Thyroid gland (tissue), 4 donors: ENCODE results near the gene CD36.

Experiments used
- POLR2A ChIP-seq, 2 donors: fragments of 450-650 bp; IDR thresholded peaks; one replicate each; pipeline ENCODE4 v1.6.1; 2017; ENCODE audit warnings: antibody characterized with exemption in 2 of 2, mild to moderate bottlenecking in 2 of 2, moderate library complexity in 1 of 2
- TF ChIP-seq, protein P1 (sequence below), 6 experiments: fragments of 200-600 bp in 3 of 6; fragments of 450-650 bp in 3 of 6; sonication (generic) in 3 of 6; IDR thresholded peaks; one replicate each; pipeline ENCODE4 v1.5.1; 2016 to 2019; ENCODE audit warnings: antibody characterized with exemption in 6 of 6, mild to moderate bottlenecking in 2 of 6, inconsistent platforms in 1 of 6, moderate library complexity in 1 of 6

DNA sequence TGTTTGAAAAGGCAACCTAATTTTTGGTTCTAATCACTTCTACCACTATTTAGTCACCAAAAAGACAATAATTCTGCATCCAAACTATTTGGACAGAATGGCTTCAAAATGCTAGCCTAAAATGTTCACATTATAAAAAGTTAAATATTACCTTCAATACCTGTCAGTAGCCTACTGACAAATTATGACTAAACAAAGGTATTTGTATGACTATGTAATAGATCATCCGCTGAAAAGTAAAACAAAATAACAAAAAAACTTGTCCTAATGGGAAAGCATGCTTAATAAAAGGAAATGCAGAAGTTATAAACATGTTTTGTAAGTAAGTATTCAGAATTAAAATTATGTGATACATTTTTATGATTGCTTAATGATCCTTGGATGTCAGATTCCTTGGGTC, 36.6 kb downstream of the CD36 start:
- TF ChIP-seq, protein P1, sequence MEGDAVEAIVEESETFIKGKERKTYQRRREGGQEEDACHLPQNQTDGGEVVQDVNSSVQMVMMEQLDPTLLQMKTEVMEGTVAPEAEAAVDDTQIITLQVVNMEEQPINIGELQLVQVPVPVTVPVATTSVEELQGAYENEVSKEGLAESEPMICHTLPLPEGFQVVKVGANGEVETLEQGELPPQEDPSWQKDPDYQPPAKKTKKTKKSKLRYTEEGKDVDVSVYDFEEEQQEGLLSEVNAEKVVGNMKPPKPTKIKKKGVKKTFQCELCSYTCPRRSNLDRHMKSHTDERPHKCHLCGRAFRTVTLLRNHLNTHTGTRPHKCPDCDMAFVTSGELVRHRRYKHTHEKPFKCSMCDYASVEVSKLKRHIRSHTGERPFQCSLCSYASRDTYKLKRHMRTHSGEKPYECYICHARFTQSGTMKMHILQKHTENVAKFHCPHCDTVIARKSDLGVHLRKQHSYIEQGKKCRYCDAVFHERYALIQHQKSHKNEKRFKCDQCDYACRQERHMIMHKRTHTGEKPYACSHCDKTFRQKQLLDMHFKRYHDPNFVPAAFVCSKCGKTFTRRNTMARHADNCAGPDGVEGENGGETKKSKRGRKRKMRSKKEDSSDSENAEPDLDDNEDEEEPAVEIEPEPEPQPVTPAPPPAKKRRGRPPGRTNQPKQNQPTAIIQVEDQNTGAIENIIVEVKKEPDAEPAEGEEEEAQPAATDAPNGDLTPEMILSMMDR (IDR thresholded peaks at IDR 0.05), result no peak
- no peak for TF ChIP-seq POLR2A (IDR thresholded peaks at IDR 0.05)
